GM12801 (cell line): ENCODE measurements around the gene SLC17A7.

Experiments
- TF ChIP-seq, protein P1 (sequence below): IDR thresholded peaks from one replicate; pipeline ENCODE4 v1.5.1; 2011; ENCODE audit warnings: control low read depth; ENCODE audit not compliant: insufficient read length; ENCODE audit errors: extremely low read depth

The SLC17A7 gene

DNA sequence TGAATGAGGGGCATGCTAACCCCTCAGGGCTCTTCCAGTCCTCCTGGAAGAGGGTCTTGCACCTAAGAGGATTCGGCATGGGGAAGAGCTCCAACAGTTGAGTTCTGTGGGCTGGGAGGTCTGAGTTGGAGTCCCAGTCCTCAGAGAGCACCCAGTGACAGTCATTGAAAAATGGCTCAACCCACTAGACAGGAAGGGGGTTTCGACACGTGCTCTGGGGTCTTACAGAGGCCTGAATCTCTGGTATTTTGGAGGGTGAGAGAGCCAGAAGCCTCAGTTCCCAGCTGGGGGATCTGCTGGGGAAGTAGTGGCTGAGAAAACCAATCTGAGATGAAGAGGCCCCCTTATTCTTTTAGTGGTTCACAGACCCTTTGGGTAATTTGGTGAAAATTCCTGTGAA is 27.1 kb downstream of the SLC17A7 start:
- TF ChIP-seq, protein P1, sequence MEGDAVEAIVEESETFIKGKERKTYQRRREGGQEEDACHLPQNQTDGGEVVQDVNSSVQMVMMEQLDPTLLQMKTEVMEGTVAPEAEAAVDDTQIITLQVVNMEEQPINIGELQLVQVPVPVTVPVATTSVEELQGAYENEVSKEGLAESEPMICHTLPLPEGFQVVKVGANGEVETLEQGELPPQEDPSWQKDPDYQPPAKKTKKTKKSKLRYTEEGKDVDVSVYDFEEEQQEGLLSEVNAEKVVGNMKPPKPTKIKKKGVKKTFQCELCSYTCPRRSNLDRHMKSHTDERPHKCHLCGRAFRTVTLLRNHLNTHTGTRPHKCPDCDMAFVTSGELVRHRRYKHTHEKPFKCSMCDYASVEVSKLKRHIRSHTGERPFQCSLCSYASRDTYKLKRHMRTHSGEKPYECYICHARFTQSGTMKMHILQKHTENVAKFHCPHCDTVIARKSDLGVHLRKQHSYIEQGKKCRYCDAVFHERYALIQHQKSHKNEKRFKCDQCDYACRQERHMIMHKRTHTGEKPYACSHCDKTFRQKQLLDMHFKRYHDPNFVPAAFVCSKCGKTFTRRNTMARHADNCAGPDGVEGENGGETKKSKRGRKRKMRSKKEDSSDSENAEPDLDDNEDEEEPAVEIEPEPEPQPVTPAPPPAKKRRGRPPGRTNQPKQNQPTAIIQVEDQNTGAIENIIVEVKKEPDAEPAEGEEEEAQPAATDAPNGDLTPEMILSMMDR = no peak

DNA sequence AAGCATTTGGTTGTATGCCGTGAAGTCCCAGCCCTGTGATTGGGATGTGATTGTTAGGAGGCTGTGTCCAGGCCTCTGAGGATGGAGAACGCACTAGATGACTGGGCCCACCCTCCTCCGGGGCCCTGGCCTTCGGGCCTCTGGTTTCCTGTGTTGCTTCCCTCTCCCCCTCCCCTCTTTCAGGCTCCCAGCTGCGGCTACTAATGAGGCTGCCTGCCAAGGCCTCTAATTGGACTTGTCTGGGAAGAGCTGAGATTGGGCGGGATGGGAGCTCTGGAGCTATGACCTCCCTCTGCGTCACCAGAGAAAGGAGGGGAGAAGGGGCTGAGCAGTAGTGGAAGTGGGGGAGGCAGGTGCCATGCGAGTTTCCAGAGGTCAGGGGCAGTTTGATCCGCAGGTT is 28.0 kb downstream of the SLC17A7 start:
- TF ChIP-seq, protein P1 = no peak

DNA sequence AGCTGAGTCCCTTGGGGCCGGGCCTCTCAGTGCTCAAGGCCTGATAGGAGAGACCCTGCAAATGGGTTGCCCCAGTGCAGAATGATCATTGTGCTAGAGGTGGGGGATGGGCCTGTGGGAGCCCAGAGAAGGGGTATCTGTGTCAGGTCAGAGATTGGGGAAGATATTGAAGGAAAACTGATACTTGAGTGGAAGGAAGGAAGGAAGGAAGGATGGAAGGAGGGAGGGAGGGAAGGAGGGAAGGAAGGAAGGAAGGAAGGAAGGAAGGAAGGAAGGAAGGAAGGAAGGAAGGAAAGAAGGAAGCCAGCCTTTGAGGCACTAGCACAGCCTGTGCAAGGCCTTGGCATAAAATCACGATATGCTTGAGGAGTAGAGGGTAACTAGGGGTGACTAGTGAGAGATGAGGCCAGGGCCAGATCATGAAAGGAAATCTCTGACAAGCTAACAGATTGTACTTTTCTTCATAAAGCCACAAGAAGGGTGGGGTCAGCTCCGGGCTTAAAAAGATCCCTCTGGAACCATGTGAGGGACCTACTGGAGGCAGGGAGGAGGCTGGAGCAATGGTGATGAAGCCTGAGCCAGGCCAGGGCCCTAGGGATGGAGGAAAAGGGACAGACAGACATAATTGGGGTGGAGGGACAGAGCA is 29.5 kb downstream of the SLC17A7 start:
- TF ChIP-seq, protein P1 = no peak

DNA sequence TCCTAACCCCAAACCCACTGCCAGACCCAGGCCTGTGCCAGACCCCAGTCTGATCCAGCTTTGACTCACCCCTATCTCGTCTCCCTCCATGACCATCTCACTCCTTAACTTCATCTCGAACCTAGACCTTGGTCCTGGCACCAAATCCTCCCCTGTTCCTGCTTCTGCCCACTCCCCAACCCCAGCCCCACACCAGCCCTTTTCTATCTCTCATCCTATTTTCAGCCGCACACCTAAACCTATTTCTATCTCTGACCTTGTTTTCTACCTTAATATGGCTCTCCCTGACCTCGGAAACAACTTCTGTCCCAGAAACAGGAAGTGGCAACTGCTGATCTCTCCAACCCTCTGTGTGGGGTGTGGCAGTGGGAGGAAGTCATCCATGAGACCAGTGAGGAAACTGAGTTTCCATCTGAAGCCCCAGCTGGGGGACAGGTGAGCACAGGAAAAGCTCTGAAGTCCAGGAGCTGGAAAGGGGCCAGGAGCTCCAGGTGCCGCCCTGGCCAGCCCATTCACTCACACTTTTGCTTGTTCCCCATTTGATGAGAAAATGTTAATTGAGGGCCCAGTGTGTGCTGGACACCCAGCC is 31.8 kb downstream of the SLC17A7 start:
- TF ChIP-seq, protein P1 = no peak

DNA sequence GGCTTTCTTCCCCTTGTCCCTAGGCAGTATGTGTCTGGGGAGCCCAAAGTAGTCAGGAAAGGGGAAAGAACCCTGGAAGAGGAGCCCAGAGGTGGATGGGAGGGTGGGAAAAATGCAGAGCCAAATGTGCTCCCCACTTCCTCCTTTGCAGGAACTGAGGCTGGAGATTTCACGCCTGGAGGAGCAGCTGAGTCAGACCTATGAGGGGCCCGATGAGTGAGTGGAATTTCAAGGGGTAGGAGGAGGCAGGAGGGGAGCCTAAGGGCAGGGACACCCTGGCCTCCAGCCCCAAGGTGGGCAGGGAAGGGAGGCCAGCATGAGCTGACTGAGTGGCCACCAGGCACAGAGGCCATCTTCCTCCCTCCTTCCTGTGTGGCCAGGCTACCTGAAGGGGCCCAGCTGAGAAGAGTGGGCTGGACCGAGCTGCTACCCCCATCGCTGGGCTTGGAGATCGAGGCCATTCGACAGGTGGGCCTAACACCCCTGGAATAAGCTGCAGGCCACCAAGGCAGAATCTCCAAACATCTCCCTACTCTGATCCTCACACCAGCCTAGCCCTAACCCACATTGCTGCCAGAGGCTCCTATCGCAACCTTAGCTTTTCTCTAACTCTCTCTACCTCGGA is 32.4 kb downstream of the SLC17A7 start:
- TF ChIP-seq, protein P1 = no peak

DNA sequence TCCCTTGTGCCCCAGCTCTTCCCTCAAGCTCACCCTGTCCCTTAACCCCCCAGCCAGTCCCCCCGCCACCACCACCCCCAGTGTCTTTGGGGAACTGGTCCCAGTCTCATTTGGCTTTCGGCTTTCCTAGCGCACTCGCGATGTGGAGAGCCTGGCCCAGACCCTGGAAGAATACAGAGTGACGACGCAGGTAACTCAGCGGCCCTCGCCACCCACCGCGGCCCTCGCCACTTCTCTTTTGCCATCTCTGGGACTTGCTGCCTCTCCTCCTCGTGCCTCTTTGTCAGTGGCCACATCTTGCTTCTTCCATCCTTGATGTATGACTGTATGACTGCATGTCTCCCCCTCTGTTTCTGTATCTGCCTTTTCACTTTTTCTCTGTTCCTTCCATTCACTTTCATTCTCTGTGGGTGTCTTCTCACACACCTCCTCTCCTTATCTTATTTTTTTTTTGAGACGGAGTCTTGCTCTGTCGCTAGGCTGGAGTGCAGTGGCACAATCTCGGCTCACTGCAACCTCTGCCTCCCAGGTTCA is 33.8 kb downstream of the SLC17A7 start:
- TF ChIP-seq, protein P1 = no peak

DNA sequence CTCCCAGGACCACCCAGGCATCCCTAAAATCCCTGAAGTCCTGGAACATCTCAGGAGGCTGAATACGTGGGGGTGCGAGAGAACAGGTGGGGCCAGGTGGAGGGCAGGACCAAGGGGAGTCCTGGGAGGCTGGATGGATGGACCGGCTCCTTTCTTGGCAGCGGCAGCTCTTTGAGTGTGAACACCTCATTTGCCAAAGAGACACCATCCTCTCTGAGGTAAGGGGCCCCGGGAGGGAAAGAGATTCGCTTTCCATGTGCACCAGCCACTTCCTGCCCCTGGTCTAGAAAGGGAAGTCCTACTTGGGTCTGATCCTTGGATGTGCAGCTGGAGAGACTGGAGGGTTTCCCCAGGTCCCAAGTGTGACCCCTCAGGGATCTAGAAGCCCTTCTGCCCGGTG is 34.2 kb downstream of the SLC17A7 start:
- TF ChIP-seq, protein P1 = no peak
